Measurements from ENCODE around the gene ZDHHC8. TPM values are rescaled to one million over a fixed set of nuclear protein-coding genes. Genes with fewer than 3 reads are reported as not detected.

Gene ZDHHC8
- polyA plus RNA-seq, 1 donor: 34.1 TPM

- peaks cover 3% of the 10 kb centered on the region for H3K4me1 ChIP-seq (ENCODE audit: control insufficient read depth, insufficient read depth, low read length)
Observed at GRCh38 chr22:20088263-20088648, 43.3 kb upstream of the ZDHHC8 start.

DNA sequence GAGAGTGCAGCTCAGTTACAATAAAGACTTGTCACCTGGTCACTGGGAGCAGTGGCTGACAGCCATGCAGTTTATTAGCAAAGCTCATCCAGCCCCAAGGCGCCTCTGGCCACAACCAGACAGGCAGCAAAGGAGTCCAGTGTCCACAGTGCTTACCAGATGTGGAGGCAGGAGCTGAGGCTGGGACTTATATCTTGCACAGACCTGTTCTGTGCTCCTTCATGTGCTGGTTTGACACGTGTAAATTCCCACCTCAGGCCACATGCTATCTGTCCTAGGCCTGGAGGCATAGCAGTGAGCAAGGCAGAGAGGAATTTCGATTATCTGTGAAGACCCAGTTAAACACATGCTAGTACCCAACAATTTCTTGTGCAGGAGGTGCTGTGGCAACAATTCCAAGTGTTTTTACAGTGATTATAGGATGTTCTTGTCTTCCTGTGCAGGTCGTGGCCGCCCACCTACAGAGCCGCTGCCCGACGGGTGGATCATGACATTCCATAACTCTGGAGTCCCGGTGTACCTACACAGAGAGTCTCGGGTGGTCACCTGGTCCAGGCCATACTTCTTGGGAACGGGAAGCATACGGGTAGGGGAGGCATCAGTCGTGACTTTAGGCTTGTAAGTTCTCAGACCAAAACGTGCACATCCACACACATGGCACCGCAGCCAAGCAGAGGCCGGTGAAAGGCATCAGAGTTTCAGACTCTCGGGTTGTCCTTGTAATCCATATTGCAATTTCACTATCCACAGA, 42.2 kb upstream of the ZDHHC8 start:
- no CpG with 5 or more reads among the region's 17 CpGs for WGBS (ENCODE audit: insufficient coverage, low lambda C conversion rate)
- no peaks in the 10 kb centered on the region for H3K4me1 ChIP-seq (ENCODE audit: control insufficient read depth, insufficient read depth, low read length)
- H3K4me3 ChIP-seq (ENCODE audit: low read length): no peak overlapping the region
- no peak overlapping the region for H3K27ac ChIP-seq (ENCODE audit: low read length)
- H3K9me3 ChIP-seq (ENCODE audit: control insufficient read depth, low read depth, low read length): peaks cover 5% of the 10 kb centered on the region
- no peak for DNase-seq
- H3K27me3 ChIP-seq (ENCODE audit: control insufficient read depth, insufficient read depth, low read length): no peaks in the 10 kb centered on the region
- H3K36me3 ChIP-seq (ENCODE audit: control insufficient read depth, insufficient read depth, low read length): peaks cover 88% of the 10 kb centered on the region

More at GRCh38 chr22:20088263-20088648, 43.3 kb upstream of the ZDHHC8 start:
- DNase-seq: no peak
- Histone ChIP-seq H3K4me3 (ENCODE audit: low read length) (no peak overlapping the region), H3K36me3 (ENCODE audit: control insufficient read depth, insufficient read depth, low read length) (peaks cover 76% of the 10 kb centered on the region), H3K27me3 (ENCODE audit: control insufficient read depth, insufficient read depth, low read length) (no peaks in the 10 kb centered on the region), H3K9me3 (ENCODE audit: control insufficient read depth, low read depth, low read length) (peaks cover 5% of the 10 kb centered on the region), H3K27ac (ENCODE audit: low read length) (no peak overlapping the region)
- WGBS (ENCODE audit: insufficient coverage, low lambda C conversion rate): no CpG with 5 or more reads among the region's 8 CpGs

GRCh38 chr22:20089977-20090729, 41.5 kb upstream of the ZDHHC8 start:
- H3K36me3 ChIP-seq (ENCODE audit: control insufficient read depth, insufficient read depth, low read length): peaks cover 95% of the 10 kb centered on the region
- WGBS (ENCODE audit: insufficient coverage, low lambda C conversion rate): no CpG with 5 or more reads among the region's 11 CpGs
- peaks cover 5% of the 10 kb centered on the region for H3K9me3 ChIP-seq (ENCODE audit: control insufficient read depth, low read depth, low read length)

GRCh38 chr22:20090730-20091240, 40.8 kb upstream of the ZDHHC8 start:
- Histone ChIP-seq H3K36me3 (ENCODE audit: control insufficient read depth, insufficient read depth, low read length) (peaks cover 98% of the 10 kb centered on the region), H3K27ac (ENCODE audit: low read length) (no peak overlapping the region), H3K4me1 (ENCODE audit: control insufficient read depth, insufficient read depth, low read length) (no peaks in the 10 kb centered on the region), H3K27me3 (ENCODE audit: control insufficient read depth, insufficient read depth, low read length) (no peaks in the 10 kb centered on the region), H3K9me3 (ENCODE audit: control insufficient read depth, low read depth, low read length) (peaks cover 4% of the 10 kb centered on the region), H3K4me3 (ENCODE audit: low read length) (no peak overlapping the region)
- no peak for DNase-seq
- WGBS (ENCODE audit: insufficient coverage, low lambda C conversion rate): no CpG with 5 or more reads among the region's 9 CpGs

More at GRCh38 chr22:20089977-20090729, 41.5 kb upstream of the ZDHHC8 start:
- no peak for DNase-seq
- no peaks in the 10 kb centered on the region for H3K27me3 ChIP-seq (ENCODE audit: control insufficient read depth, insufficient read depth, low read length)
- H3K4me1 ChIP-seq (ENCODE audit: control insufficient read depth, insufficient read depth, low read length): no peaks in the 10 kb centered on the region
- no peak overlapping the region for H3K4me3 ChIP-seq (ENCODE audit: low read length)
- H3K27ac ChIP-seq (ENCODE audit: low read length): no peak overlapping the region

GRCh38 chr22:20091690-20092476, 39.7 kb upstream of the ZDHHC8 start:
- Histone ChIP-seq H3K27me3 (ENCODE audit: control insufficient read depth, insufficient read depth, low read length) (no peaks in the 10 kb centered on the region), H3K4me1 (ENCODE audit: control insufficient read depth, insufficient read depth, low read length) (no peaks in the 10 kb centered on the region), H3K4me3 (ENCODE audit: low read length) (no peak overlapping the region), H3K27ac (ENCODE audit: low read length) (no peak overlapping the region), H3K36me3 (ENCODE audit: control insufficient read depth, insufficient read depth, low read length) (peaks cover 96% of the 10 kb centered on the region), H3K9me3 (ENCODE audit: control insufficient read depth, low read depth, low read length) (peaks cover 2% of the 10 kb centered on the region)
- no peak for DNase-seq
- no CpG with 5 or more reads among the region's 16 CpGs for WGBS (ENCODE audit: insufficient coverage, low lambda C conversion rate)

DNA sequence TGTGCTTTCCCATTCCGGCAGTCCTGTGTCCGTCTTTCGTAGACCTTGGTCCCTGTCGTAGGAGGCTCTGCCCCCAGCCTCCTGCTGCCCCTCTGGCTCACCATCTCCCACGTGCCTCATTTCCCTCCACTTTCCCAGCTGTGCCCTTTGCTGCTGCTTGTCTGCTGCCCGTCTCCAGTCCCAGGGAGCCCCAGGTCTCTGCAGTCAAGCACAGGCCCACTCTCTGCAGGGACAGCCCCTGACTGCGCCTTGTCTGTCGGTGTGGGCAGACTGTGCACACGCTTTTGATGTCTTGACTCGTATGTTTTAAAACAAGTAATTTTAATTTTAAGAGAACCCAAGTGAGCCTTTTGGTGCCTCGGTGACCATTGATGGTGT, 39.1 kb upstream of the ZDHHC8 start:
- DNase-seq: no peak
- H3K9me3 ChIP-seq (ENCODE audit: control insufficient read depth, low read depth, low read length): peaks cover 2% of the 10 kb centered on the region
- H3K27ac ChIP-seq (ENCODE audit: low read length): no peak overlapping the region
- H3K4me3 ChIP-seq (ENCODE audit: low read length): no peak overlapping the region
- H3K27me3 ChIP-seq (ENCODE audit: control insufficient read depth, insufficient read depth, low read length): no peaks in the 10 kb centered on the region
- WGBS (ENCODE audit: insufficient coverage, low lambda C conversion rate): 100% methylated on average over 3 of the region's 11 CpGs
- peaks cover 94% of the 10 kb centered on the region for H3K36me3 ChIP-seq (ENCODE audit: control insufficient read depth, insufficient read depth, low read length)
- no peaks in the 10 kb centered on the region for H3K4me1 ChIP-seq (ENCODE audit: control insufficient read depth, insufficient read depth, low read length)

- no CpG with 5 or more reads among the region's 13 CpGs for WGBS (ENCODE audit: insufficient coverage, low lambda C conversion rate)
- no peak overlapping the region for H3K27ac ChIP-seq (ENCODE audit: low read length)
- H3K9me3 ChIP-seq (ENCODE audit: control insufficient read depth, low read depth, low read length): peaks cover 2% of the 10 kb centered on the region
- no peak overlapping the region for H3K4me3 ChIP-seq (ENCODE audit: low read length)
- H3K27me3 ChIP-seq (ENCODE audit: control insufficient read depth, insufficient read depth, low read length): no peaks in the 10 kb centered on the region
- H3K36me3 ChIP-seq (ENCODE audit: control insufficient read depth, insufficient read depth, low read length): peaks cover 89% of the 10 kb centered on the region
- no peaks in the 10 kb centered on the region for H3K4me1 ChIP-seq (ENCODE audit: control insufficient read depth, insufficient read depth, low read length)
- no peak for DNase-seq
Observed at GRCh38 chr22:20093418-20094196, 38.0 kb upstream of the ZDHHC8 start.

- no peak for DNase-seq
- H3K27me3 ChIP-seq (ENCODE audit: control insufficient read depth, insufficient read depth, low read length): no peaks in the 10 kb centered on the region
- H3K27ac ChIP-seq (ENCODE audit: low read length): no peak overlapping the region
- H3K36me3 ChIP-seq (ENCODE audit: control insufficient read depth, insufficient read depth, low read length): peaks cover 89% of the 10 kb centered on the region
- H3K4me3 ChIP-seq (ENCODE audit: low read length): no peak overlapping the region
- H3K9me3 ChIP-seq (ENCODE audit: control insufficient read depth, low read depth, low read length): peaks cover 2% of the 10 kb centered on the region
- WGBS (ENCODE audit: insufficient coverage, low lambda C conversion rate): no CpG with 5 or more reads among the region's 15 CpGs
- H3K4me1 ChIP-seq (ENCODE audit: control insufficient read depth, insufficient read depth, low read length): no peaks in the 10 kb centered on the region
Observed at GRCh38 chr22:20094197-20094807, 37.3 kb upstream of the ZDHHC8 start.

- WGBS (ENCODE audit: insufficient coverage, low lambda C conversion rate): no CpG with 5 or more reads among the region's 4 CpGs
- H3K27me3 ChIP-seq (ENCODE audit: control insufficient read depth, insufficient read depth, low read length): no peaks in the 10 kb centered on the region
- peaks cover 2% of the 10 kb centered on the region for H3K9me3 ChIP-seq (ENCODE audit: control insufficient read depth, low read depth, low read length)
- H3K36me3 ChIP-seq (ENCODE audit: control insufficient read depth, insufficient read depth, low read length): peaks cover 87% of the 10 kb centered on the region
- no peaks in the 10 kb centered on the region for H3K4me1 ChIP-seq (ENCODE audit: control insufficient read depth, insufficient read depth, low read length)
- H3K27ac ChIP-seq (ENCODE audit: low read length): no peak overlapping the region
- no peak overlapping the region for H3K4me3 ChIP-seq (ENCODE audit: low read length)
- no peak for DNase-seq
Observed at GRCh38 chr22:20095521-20095920, 36.1 kb upstream of the ZDHHC8 start.

Measured in large intestine (tissue), 3 donors.